Measurements from ENCODE around the gene MINPP1.
"Not testable (repeated sequence)": the region's sequence is repeated elsewhere in the genome, so short reads cannot be mapped to it uniquely, and the experiment has no call there.

Gene MINPP1, protein sequence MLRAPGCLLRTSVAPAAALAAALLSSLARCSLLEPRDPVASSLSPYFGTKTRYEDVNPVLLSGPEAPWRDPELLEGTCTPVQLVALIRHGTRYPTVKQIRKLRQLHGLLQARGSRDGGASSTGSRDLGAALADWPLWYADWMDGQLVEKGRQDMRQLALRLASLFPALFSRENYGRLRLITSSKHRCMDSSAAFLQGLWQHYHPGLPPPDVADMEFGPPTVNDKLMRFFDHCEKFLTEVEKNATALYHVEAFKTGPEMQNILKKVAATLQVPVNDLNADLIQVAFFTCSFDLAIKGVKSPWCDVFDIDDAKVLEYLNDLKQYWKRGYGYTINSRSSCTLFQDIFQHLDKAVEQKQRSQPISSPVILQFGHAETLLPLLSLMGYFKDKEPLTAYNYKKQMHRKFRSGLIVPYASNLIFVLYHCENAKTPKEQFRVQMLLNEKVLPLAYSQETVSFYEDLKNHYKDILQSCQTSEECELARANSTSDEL
- long read RNA-seq, donor 1, transcript MINPP1-202 (5 exons, 2,415 nt): major isoform, 17 of 62 reads
- long read RNA-seq, donor 1, partial matches to known transcripts: 44 of 62 reads
- long read RNA-seq, donor 1, other reads (novel, unspliced or antisense): 0 of 62 reads
- long read RNA-seq, donor 2, transcript MINPP1-202 (5 exons, 2,415 nt): major isoform, 16 of 41 reads
- long read RNA-seq, donor 2, partial matches to known transcripts: 24 of 41 reads
- long read RNA-seq, donor 2, other reads (novel, unspliced or antisense): 0 of 41 reads
- long read RNA-seq, donor 3, transcript MINPP1-202 (5 exons, 2,415 nt): major isoform, 7 of 24 reads
- long read RNA-seq, donor 3, partial matches to known transcripts: 17 of 24 reads
- long read RNA-seq, donor 3, other reads (novel, unspliced or antisense): 0 of 24 reads
- long read RNA-seq, donor 4, transcript MINPP1-202 (5 exons, 2,415 nt): major isoform, 17 of 37 reads
- long read RNA-seq, donor 4, partial matches to known transcripts: 20 of 37 reads
- long read RNA-seq, donor 4, other reads (novel, unspliced or antisense): 0 of 37 reads
- long read RNA-seq, donor 5, transcript MINPP1-202 (5 exons, 2,415 nt): major isoform, 15 of 15 reads
- long read RNA-seq, donor 5, partial matches to known transcripts: 0 of 15 reads
- long read RNA-seq, donor 5, other reads (novel, unspliced or antisense): 0 of 15 reads
- long read RNA-seq, donor 6, transcript MINPP1-202 (5 exons, 2,415 nt): major isoform, 6 of 6 reads
- long read RNA-seq, donor 6, partial matches to known transcripts: 0 of 6 reads
- long read RNA-seq, donor 6, other reads (novel, unspliced or antisense): 0 of 6 reads
- long read RNA-seq, donor 7, transcript MINPP1-202 (5 exons, 2,415 nt): major isoform, 19 of 19 reads
- long read RNA-seq, donor 7, partial matches to known transcripts: 0 of 19 reads
- long read RNA-seq, donor 7, other reads (novel, unspliced or antisense): 0 of 19 reads
- long read RNA-seq, donor 8, transcript MINPP1-202 (5 exons, 2,415 nt): major isoform, 12 of 12 reads
- long read RNA-seq, donor 8, partial matches to known transcripts: 0 of 12 reads
- long read RNA-seq, donor 8, other reads (novel, unspliced or antisense): 0 of 12 reads

DNA sequence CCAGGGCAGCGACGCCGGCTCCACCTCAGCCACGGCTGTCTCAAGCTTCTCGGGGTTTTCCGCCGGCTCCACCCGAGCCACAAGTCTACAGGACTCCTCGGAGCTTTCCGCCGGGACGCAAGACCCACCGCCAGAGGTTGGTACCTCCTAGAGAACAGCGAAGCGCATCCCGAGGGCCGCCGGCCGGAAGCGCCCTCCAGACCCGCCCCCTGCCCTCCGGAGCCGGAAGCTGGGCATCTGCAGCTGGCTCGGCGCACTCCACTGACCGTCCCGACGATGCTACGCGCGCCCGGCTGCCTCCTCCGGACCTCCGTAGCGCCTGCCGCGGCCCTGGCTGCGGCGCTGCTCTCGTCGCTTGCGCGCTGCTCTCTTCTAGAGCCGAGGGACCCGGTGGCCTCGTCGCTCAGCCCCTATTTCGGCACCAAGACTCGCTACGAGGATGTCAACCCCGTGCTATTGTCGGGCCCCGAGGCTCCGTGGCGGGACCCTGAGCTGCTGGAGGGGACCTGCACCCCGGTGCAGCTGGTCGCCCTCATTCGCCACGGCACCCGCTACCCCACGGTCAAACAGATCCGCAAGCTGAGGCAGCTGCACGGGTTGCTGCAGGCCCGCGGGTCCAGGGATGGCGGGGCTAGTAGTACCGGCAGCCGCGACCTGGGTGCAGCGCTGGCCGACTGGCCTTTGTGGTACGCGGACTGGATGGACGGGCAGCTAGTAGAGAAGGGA is at the start of gene MINPP1:
TSS of gene MINPP1 (plus strand) at position 254 of the 726 bp plus-strand sequence. CDS start at position 277, 23 bp downstream.
- DNase-seq: peak; percentile 91

DNA sequence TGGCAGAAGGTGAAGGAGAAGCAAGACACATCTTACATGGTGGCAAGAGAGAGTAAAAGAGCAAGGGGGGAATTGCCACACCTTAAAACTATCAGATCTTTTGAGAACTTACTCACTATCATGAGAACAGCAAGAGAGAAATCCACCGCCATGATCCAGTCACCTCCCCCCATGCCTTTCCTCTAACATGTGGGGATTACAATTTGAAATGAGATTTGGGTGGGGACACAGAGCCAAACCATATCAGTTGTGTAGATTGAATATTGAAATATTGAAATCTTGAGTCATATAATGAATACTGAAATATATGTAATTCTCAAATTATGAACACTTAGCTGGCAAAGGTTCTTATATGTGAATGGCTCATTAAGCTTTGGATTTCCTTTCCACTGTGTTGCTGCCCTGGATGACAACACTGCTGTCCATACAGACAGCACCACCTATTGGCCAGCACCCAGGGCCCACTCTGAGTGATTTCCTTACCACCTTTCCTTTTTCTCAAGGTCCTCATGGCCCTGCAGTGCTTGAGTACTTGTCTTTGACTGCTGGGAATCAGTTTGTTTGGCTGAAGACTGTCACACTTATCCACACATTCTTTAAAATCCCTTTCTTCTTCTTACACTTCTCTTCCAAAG is 48.0 kb upstream of the MINPP1 start:
- not testable (repeated sequence) for DNase-seq

DNA sequence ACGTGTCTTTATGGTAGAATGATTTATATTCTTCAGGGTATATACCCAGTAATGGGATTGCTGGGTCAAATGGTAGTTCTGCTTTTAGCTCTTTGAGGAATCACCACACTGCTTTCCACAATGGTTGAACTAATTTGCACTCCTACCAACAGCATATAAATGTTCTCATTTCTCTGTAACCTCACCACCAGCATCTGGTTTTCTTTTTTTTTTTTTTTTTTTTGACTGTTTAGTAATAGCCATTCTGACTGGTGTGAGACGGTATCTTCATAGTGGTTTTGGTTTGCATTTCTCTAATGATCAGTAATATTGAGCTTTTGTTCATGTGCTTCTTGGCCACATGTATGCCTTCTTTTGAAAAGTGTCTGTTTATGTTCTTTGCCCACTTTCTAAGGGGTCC is 42.9 kb upstream of the MINPP1 start:
- not testable (repeated sequence) for DNase-seq

DNA sequence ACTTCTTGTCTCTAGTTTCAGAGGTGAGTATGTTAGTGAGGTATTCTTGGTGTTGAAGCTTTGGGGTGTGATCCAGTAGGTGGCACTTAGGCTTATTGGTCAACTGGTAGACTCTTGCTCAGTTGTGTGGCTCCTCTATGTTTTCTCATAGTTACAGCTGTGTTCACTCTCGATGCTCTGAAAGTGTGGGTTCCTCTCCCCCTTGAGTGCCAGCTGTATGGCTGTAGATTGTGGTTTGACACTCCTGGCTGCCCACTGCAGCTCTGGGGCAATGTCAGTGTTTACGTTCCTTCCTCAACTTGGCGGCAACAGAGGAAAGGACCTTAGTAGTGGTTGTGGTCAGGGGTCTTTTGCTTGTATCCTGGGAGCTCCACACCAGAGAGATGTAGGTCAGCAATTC is 37.8 kb upstream of the MINPP1 start:
- DNase-seq: not testable (repeated sequence)

DNA sequence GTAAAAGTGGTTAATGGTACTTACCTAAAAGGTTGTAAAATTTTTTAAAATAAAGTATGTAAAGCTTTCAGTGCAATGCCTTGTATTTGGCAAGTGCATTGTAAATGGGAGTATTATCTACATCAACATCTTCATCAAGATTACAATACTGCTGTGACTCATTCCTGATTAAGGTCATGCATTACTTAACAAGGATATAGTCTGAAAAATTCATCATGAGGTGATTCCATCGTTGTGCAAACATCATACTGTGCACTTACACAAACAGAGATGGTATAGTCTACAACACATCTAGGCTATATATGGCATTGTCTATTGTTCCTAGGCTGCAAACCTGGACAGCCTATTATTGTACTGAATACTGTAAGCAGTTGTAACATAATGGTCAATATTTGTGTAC is 16.0 kb upstream of the MINPP1 start:
- not testable (repeated sequence) for DNase-seq

DNA sequence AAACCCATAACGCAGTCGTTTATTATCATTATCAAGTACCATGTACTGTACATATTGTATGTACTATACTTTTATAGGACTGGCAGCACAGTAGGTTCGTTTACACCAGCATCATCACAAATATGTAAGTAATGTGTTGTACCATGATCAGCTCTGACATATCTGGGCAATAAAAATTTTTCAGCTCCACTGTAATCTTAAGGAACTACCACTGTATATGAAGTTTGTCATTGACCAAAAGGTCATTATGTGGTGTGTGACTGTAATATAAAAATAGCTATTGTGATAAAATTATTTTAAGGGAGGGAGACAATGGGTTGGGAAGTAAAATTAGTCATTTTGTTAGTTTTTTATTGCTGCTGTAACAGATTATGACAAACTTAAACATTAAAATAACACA is 14.4 kb upstream of the MINPP1 start:
- DNase-seq: not testable (repeated sequence)

DNA sequence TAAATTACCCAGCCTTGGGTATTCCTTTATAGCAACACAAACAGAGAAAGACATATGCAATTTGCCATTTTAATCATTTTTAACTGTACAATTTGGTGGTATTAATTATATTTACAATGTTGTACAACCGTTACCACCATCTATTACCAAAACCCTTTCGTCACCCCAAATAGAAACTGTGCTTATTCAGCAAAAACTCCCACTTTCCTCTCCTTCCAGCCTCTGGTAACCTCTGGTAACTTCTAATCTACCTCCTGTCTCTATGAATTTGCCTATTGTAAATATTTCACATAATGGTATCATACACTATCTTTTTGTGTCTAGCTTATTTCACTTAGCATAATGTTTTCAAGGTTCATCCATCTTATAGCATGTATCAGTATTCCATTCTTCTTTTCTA is 12.2 kb upstream of the MINPP1 start:
- not testable (repeated sequence) for DNase-seq

DNA sequence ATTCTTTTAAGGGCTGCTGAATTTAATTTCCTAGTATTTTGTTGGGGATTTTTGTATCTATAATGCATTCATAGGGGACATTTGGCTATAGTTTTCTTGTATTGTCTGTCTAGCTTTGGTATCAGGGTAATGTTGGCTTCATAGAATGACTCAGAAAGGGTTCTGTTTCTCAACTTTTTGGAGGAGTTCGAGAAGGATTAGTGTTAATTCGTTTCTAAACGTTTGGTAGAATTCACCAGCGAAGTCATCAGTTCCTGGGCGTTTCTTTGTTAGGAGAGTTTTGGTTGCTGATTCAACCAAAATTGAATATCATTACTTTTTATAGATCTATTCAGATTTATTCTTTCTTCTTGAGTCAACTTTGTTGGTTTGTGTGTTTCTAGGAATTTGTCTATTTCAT is 9.2 kb upstream of the MINPP1 start:
- DNase-seq: not testable (repeated sequence)

DNA sequence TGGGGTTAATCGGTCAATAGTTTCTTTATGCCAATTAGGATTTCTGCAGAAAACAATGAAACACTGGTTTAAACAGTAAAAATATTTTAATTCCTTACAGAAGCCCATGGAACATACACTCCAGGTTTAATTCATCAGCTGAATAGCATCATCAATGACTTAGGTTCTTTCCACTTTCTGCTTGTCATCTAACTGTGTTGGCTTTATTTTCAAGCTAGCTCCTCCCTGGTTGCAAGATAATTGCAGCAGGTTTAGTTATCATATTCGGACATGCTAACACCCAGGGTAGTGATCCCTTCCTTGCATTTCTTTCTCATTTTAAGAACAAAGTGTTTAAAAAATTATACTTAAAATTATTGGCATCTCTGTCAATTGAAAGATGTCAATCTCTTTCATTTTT is 7.3 kb upstream of the MINPP1 start:
- DNase-seq: not testable (repeated sequence)

DNA sequence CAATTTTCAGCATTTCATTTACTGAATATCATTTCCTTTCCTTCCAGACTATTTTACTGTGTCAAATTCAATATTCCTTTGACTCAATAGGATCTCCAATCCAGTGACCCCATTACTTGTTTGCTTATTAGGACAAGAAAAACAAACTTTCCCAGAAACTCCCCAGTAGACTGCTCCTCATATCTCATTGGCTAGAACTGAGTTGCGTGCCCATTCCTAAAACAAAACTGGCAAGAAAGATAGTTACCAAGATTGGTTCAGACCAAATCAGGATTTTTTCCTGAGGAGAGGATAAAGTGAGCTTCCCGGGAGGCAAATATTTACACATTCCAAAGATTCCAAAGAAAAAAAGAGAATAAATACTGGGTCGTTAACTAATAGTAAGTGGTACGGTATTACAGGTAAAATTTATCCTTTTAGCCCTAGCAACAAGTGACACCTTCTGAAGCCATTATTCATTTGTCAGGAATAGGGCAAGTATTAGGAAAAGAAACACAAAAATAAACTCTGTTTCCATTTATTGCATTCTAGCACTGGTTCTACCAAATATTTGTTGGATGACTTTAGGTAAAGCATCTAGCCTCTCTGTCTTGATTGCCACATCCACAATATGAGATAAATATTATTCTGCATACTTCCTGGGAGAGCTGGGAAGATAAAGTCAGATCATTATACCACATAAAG is 6.4 kb upstream of the MINPP1 start:
- not testable (repeated sequence) for DNase-seq

DNA sequence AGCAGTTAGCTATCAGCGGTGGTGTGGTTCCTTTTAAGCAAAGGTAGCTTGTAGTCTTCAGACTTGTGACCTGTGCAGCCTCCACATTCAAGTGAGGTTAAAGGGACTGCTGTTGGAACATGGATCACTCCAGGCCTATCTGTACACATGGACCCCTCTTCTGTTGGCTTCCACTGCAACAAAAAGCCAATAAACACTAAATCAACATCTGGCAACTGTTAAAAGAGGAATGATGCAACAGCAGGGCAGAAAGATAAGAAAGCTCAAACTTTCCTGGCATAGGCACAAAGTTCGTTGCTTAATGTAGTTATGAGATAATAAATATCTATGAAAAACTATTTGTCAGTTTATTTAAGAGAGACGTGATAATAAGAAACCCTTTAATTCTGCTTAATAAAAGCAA is 4.0 kb upstream of the MINPP1 start:
- no peak for DNase-seq

DNA sequence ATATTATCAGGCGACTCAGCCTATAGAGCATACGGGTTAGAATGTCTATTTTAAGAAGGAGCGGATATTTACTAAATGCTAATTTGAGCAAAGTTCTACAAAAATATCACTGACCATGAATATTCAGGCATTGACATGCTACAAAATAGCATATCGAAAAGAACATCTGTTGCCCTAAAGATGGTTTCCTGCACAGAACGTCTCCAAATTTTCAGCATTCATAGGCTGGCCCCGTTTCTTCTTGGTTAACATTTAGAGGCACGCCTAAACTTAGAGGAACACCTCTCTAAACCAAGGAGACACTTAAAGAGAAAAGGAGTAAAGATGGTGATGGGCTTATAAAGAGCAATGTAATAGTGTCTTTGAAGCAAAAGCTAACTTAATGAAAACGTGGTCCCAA is 1.3 kb upstream of the MINPP1 start:
- DNase-seq: no peak

DNA sequence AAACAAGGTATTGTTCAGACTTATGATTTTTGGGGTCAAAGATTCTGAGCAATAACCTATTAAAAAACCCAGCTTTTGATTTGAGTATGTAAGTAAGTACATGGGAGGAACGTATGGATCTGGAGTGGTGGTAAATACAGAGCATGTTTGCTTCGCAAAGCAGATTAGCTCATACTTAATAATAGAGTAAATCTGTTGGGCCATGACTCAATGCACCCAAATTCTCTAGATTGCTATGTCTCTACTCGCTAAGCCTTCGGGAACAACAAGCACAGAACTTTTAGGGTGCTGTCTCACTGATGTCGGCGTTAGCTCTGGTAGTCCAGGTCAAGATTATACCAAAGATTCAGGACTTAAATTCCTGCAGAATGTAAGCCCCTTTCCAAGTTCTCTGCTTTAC is 807 bp upstream of the MINPP1 start:
- DNase-seq: no peak

DNA sequence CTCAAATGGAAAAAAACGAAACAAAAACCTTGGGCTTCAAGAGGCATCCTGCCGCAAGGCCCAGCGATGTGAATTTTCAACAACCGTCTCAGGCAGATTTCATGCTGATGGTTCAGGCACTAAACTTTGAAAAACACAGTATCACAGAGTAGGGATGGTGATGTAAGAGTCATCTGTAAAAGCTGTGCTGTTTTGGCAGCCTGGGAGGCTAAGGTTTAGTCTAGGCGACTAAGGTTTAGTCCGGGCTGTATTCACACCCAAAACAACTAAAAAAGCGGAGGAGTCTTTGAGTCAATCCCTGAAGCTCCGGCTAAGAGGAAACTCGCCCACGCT is 420 bp upstream of the MINPP1 start:
- peak; percentile 88 for DNase-seq

DNA sequence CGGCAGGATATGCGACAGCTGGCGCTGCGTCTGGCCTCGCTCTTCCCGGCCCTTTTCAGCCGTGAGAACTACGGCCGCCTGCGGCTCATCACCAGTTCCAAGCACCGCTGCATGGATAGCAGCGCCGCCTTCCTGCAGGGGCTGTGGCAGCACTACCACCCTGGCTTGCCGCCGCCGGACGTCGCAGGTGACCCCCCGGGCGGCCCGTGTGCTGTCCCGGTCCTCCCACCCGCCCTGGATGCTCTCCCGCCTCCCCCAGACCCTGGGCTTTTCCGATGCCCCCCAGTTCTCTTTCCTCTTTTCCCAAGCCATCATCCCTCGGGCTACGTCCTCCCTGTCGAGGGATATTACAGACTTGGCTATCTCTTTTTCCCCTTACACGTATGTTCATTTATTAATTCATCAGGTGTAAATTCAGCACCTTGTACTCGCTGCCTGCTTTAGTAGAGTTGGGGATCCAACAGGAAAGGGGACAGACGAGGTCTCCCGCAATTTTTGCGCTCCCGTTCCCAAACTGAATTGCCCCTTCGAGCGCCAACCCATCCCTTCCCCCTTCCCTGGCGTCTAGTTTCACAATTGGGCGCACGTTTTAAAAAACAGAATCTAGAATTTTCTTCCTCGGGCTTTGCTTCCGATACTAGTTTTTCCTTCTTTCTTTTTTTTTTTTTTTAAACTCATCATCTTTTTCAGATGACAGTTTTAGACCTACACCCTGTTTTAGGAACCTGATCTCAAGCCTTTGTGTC is 846 bp downstream of the MINPP1 start:
- DNase-seq: peak; percentile 14

DNA sequence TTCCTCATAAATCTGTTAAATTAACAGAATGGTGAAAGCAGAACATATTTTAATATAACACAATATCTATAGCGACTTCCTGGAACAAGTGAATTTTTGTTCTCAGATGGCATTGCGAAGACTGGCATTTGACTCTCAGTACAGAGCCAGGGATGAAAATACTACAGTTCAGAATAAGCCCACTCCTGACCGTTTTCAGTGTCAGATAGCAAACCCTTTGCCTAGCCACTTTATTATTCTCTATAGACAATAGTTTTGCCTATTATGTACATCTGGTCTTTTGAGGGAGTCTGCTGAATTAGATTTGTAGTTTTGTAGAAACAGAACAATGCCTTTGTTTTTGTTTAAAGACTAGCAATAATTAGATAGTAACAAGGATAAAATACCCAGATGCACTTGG is 2.3 kb downstream of the MINPP1 start:
- no peak for DNase-seq

DNA sequence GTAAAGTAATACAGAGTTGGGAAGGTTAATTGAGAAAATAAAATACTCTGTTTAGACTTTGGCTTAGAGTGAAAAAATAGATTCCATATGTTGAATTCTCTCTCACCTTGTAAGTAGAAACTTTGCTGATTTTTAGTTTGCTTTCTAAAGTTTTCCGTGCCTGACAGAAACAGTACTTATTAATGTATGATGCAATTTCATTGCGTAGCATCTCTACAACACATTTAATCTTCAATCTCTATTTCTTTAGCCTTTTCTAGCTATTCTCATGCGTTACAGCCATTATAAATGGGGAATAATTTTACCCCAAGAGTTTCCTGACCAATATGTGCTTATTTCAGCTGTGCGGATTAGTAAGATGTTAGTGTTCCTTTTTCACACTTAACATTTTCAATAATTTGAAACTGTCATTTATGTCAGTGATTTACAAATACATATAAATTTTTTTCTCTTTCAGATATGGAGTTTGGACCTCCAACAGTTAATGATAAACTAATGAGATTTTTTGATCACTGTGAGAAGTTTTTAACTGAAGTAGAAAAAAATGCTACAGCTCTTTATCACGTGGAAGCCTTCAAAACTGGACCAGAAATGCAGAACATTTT is 3.3 kb downstream of the MINPP1 start:
- no peak for DNase-seq

DNA sequence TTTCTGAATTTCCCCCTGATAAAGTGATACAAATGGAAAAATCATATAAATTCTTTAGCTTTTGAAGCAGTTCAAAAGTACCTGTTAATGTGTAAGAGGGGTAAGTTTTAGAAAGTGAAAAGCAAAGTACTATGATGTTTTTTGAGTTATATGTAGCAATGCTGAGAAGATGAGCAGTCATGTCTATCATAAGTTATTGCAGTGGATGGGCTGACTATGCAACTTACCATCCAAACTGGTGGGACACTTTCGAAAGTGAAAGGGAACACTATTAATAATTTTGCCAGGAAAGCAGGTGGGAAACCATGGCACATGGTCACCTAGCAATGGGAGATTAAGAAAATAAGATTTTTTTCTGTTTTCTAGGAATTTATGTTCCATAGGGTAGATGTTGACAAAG is 4.1 kb downstream of the MINPP1 start:
- no peak for DNase-seq

DNA sequence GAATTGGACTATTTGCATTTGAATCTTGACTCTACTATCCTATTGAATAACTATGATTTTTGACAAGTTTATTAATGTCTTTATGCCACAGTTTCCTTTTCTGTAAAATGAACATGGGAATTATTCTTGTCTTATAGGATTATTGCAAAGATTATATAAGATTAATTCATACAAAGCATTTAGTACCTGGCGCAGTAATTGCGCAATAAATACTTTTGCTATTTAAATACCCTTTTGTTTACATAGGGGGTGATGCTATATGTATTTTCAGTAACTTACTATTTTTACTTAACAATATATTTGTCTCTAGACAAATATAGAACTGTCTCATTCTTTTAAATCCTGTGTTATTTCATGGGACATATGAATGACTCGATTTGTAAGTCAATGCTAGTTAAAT is 5.3 kb downstream of the MINPP1 start:
- no peak for DNase-seq

All from right kidney (tissue), 9 donors.